Activated CD4-positive, alpha-beta T cell treated with anti-CD3 and anti-CD28 coated beads for 36 hours (primary cell): ENCODE measurements around the gene IL15RA. TPM values are rescaled to one million over a fixed set of nuclear protein-coding genes. Genes with fewer than 3 reads are reported as not detected.
A peak's percentile ranks its signal among the peaks of the same experiment; 100 is the strongest.

Experiments used
- ATAC-seq: fragments of 200-7000 bp; cut with Tn5 transposase; one replicate; pipeline ENCODE4 v1.10.0; 2021; ENCODE audit warnings: mild to moderate bottlenecking, moderate library complexity
- CTCF ChIA-PET: fragments of 350-600 bp; sonication (Branson Sonifier 250); formaldehyde crosslinking; loops from one replicate; lab custom pipeline; 2021; ENCODE audit warnings: antibody characterized with exemption; lab: Charles Lee
- POLR2A ChIA-PET: fragments of 350-600 bp; sonication (Branson Sonifier 250); formaldehyde crosslinking; loops from one replicate; lab custom pipeline; 2021; ENCODE audit warnings: antibody characterized with exemption, inconsistent platforms; lab: Charles Lee
- DNase-seq: peaks from one replicate; pipeline ENCODE4 v3.0.0-alpha.2; 2020
- H3K27ac Mint-ChIP-seq: one replicate; pipeline ENCODE4 v1.8.0; 2021; ENCODE audit warnings: mixed read lengths
- H3K27me3 Mint-ChIP-seq: one replicate; pipeline ENCODE4 v1.8.0; 2021; ENCODE audit warnings: mixed read lengths
- H3K36me3 Mint-ChIP-seq: one replicate; pipeline ENCODE4 v1.8.0; 2021; ENCODE audit warnings: low read depth, mixed read lengths
- H3K4me1 Mint-ChIP-seq: one replicate; pipeline ENCODE4 v1.8.0; 2021; ENCODE audit warnings: mixed read lengths
- H3K4me3 Mint-ChIP-seq: one replicate; pipeline ENCODE4 v1.8.0; 2021; ENCODE audit warnings: mild to moderate bottlenecking, moderate library complexity, mixed read lengths
- H3K9me3 Mint-ChIP-seq: one replicate; pipeline ENCODE4 v1.8.0; 2021; ENCODE audit warnings: low read depth, mixed read lengths
- intact Hi-C, 2 experiments: fragments of 100-400 bp; cut with DNase I in 1 of 2; cut with micrococcal nuclease in 1 of 2; formaldehyde crosslinking; loops; one replicate each; pipeline versions ENCODE4 v1.14.2 to v1.15.1; 2022 to 2024; cut with DNase I, micrococcal nuclease
- total RNA-seq, 2 experiments: library from RNA; stranded (reverse); gene quantifications; one replicate each; pipeline ENCODE4 v1.2.3, GENCODE V29; 2021

IL15RA gene
- total RNA-seq, 2 experiments from 2014 or later: 19.7 to 22.1 TPM

- peaks cover 38% of the 10 kb centered on the region for H3K36me3 Mint-ChIP-seq
- no peak overlapping the region for H3K4me3 Mint-ChIP-seq
- intact Hi-C loops: no loop called here
- no peaks in the 10 kb centered on the region for H3K4me1 Mint-ChIP-seq
- H3K9me3 Mint-ChIP-seq: no peaks in the 10 kb centered on the region
- POLR2A ChIA-PET: no interaction called here
- DNase-seq (no peak), ATAC-seq (no peak)
- no peak overlapping the region for H3K27ac Mint-ChIP-seq
- CTCF ChIA-PET: interaction anchor here (1.1 kb wide), 1 partner anchor 442 kb away, joined by 3 read pairs; no protein-coding TSS in a partner anchor
- H3K27me3 Mint-ChIP-seq: no peaks in the 10 kb centered on the region
These were observed 17.7 kb downstream of the IL15RA start for GRCh38 chr10:5959581-5960069.

- Mint-ChIP-seq H3K4me3 (no peak overlapping the region), H3K36me3 (peaks cover 38% of the 10 kb centered on the region), H3K4me1 (no peaks in the 10 kb centered on the region), H3K27me3 (no peaks in the 10 kb centered on the region), H3K9me3 (no peaks in the 10 kb centered on the region), H3K27ac (no peak overlapping the region)
- no peak for ATAC-seq
- DNase-seq: no peak
- ChIA-PET CTCF (interaction anchor here (1.1 kb wide), 1 partner anchor 443 kb away, joined by 3 read pairs; no protein-coding TSS in a partner anchor), POLR2A (interaction anchor here (0.6 kb wide), 1 partner anchor 377 kb away, joined by 5 read pairs; no protein-coding TSS in a partner anchor)
- intact Hi-C loops: no loop called here
These were observed 18.2 kb downstream of the IL15RA start for GRCh38 chr10:5959142-5959541.

DNA sequence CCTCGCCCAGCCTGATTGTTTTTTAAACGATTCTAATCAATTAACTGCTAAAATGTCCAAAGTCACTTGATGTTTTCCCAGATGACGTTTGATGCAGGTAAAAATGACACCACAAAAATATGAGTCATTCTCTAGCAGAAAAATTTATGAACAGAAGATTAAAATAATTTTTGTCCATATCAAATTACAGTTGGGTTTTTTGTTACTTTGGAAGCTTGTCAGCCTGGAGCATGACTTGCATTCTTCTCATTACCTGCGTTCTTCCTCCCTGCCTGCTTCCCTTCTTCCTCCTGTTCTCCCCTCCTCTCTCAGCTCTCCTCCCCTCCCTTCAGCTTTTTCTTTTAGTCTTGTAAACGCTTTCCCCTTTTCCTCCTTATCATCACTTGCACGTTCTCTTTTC, 18.7 kb downstream of the IL15RA start:
- H3K27me3 Mint-ChIP-seq: no peaks in the 10 kb centered on the region
- no peaks in the 10 kb centered on the region for H3K4me1 Mint-ChIP-seq
- intact Hi-C loops: no loop called here
- H3K27ac Mint-ChIP-seq: no peak overlapping the region
- ATAC-seq (no peak), DNase-seq (no peak)
- ChIA-PET POLR2A (interaction anchor here (0.6 kb wide), 1 partner anchor 378 kb away, joined by 5 read pairs; no protein-coding TSS in a partner anchor), CTCF (interaction anchor here (0.5 to 1.1 kb wide), 2 partner anchors 326 to 443 kb away, joined by 3 read pairs; no protein-coding TSS in a partner anchor)
- H3K4me3 Mint-ChIP-seq: no peak overlapping the region
- no peaks in the 10 kb centered on the region for H3K9me3 Mint-ChIP-seq
- peaks cover 36% of the 10 kb centered on the region for H3K36me3 Mint-ChIP-seq

DNA sequence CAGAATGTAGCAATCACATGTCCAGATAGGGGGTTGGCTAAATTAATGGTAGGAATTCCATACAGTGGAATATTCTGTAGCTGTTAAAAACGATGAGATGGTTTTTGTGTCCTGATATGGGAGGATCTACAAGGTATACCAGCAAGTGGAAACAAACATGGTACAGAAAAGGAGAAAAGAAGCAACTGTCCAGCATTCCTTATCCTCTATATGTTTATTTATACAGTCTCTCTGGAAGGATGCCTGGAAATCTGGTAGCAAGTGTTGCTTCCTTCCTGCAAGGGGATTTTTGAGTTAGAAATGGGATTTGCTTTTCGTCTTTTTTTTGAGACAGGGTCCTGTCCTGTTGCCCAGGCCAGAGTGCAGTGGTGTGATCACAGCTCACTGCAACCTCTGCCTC, 19.3 kb downstream of the IL15RA start:
- POLR2A ChIA-PET: no interaction called here
- Mint-ChIP-seq H3K4me3 (no peak overlapping the region), H3K27ac (no peak overlapping the region), H3K36me3 (peaks cover 34% of the 10 kb centered on the region), H3K27me3 (no peaks in the 10 kb centered on the region), H3K4me1 (no peaks in the 10 kb centered on the region), H3K9me3 (no peaks in the 10 kb centered on the region)
- CTCF ChIA-PET: interaction anchor here (0.5 kb wide), 1 partner anchor 326 kb away, joined by 3 read pairs; no protein-coding TSS in a partner anchor
- intact Hi-C loops: no loop called here
- ATAC-seq (no peak), DNase-seq (no peak)

DNA sequence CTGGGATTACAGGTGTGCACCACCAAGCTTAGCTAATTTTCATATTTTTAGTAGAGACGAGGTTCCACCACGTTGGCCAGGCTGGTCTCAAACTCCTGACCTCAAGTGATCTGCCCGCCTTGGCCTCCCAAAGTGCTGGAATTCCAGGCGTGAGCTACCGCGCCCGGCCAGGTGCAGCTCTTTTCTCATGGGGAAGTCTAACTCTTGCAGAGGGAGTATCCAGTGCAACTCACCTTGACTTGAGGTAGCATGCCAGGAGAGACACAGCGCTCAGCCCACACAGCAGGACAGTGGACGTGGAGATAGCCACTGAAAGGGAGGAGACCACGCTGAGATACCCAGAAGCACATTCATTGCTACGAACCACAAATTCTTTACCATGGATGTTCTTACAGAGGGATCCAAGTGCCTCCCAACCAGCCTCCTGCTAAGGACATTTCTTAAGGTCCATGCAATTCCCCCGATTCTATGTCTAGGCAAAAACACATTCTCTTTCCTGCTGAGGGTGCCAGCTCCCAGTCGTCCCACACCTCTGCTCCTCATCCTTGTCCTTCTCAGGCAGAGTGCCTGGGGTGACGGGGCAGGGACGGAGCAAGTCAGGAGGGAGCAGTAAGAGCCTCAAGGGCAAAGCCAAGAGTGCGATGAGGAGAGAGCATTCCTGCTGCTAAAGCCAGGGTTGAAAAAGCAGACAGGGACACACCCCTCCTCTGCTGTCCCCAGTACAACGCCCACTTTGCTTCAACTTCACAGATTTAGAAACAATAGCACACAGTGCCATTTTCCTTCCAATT, 21.0 kb downstream of the IL15RA start:
- ATAC-seq (no peak), DNase-seq (no peak)
- Mint-ChIP-seq H3K27me3 (no peaks in the 10 kb centered on the region), H3K36me3 (peaks cover 25% of the 10 kb centered on the region), H3K4me1 (no peaks in the 10 kb centered on the region), H3K27ac (no peak overlapping the region), H3K4me3 (no peak overlapping the region), H3K9me3 (no peaks in the 10 kb centered on the region)
- intact Hi-C loops: no loop called here
- ChIA-PET POLR2A (no interaction called here), CTCF (no interaction called here)

DNA sequence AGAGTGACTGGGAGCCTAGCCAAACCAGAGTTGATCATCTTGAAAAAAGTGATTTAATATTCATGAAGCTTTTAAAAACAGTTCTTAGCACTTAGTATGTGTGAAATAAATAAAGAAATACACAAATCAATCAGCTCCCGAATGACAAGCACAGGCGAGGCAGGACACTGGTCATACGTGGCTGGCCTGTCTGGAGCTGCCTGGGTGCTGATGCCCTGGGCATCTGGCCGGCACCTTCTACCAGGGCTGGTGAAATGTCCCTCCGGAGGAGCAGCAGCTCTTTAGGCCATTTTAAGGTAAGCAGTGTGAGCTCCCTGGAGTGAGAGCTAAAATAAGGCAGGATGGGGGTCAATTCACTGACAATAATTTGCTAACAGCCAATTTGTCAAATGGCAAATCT, 23.7 kb downstream of the IL15RA start:
- H3K36me3 Mint-ChIP-seq: peaks cover 9% of the 10 kb centered on the region
- no peaks in the 10 kb centered on the region for H3K9me3 Mint-ChIP-seq
- no peaks in the 10 kb centered on the region for H3K4me1 Mint-ChIP-seq
- H3K27me3 Mint-ChIP-seq: no peaks in the 10 kb centered on the region
- ChIA-PET CTCF (interaction anchor here (0.6 kb wide), 1 partner anchor 509 kb away, joined by 3 read pairs; no protein-coding TSS in a partner anchor), POLR2A (interaction anchor here (0.5 kb wide), 1 partner anchor 37 kb away, joined by 3 read pairs; no protein-coding TSS in a partner anchor)
- no peak overlapping the region for H3K27ac Mint-ChIP-seq
- no peak for DNase-seq
- no peak overlapping the region for H3K4me3 Mint-ChIP-seq
- intact Hi-C loops: no loop called here
- ATAC-seq: no peak

GRCh38 chr10:5952731-5953385, 24.5 kb downstream of the IL15RA start:
- ATAC-seq (no peak), DNase-seq (no peak)
- Mint-ChIP-seq H3K4me1 (no peaks in the 10 kb centered on the region), H3K4me3 (no peak overlapping the region), H3K36me3 (peaks cover 6% of the 10 kb centered on the region), H3K9me3 (no peaks in the 10 kb centered on the region), H3K27ac (no peak overlapping the region), H3K27me3 (no peaks in the 10 kb centered on the region)
- POLR2A ChIA-PET: no interaction called here
- intact Hi-C loops: no loop called here
- CTCF ChIA-PET: interaction anchor here (1.5 kb wide), 1 partner anchor 61 kb away, joined by 3 read pairs; no protein-coding TSS in a partner anchor

DNA sequence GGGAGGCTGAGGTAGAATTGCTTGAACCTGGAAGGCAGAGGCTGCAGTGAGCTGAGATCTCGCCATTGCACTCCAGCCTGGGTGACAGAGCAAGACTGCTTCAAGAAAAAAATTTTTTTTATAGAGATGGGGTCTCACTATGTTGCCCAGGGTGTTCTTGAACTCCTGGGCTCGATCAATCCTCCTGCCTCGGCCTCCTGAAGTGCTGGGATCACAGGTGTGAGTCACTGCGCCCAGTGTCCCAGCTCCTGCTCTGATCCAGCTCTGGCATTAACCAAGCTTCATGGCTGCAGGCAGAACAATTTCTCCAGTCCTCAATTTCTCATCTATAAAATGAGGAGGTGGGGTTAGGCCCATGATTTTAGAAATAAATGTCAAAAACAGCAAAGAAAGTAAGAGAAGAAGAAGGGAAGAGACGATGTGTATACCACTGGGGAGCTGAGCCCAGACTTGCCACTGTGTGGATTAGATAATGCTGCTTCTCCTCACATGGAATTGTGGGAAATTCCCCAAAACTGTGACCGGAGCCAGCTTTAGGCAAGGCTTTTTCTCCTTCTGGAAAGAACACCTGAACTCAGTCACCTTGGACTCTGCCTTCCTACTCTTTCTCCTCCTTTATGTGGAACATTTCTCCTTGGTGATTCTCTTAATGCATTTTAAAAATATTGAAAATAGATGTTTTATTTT, 25.5 kb downstream of the IL15RA start:
- intact Hi-C loops: no loop called here
- H3K27me3 Mint-ChIP-seq: no peaks in the 10 kb centered on the region
- DNase-seq: no peak
- H3K27ac Mint-ChIP-seq: no peak overlapping the region
- ATAC-seq: no peak
- no peaks in the 10 kb centered on the region for H3K9me3 Mint-ChIP-seq
- H3K4me3 Mint-ChIP-seq: no peak overlapping the region
- POLR2A ChIA-PET: no interaction called here
- peaks cover 3% of the 10 kb centered on the region for H3K36me3 Mint-ChIP-seq
- CTCF ChIA-PET: interaction anchor here (0.6 to 1.5 kb wide), 2 partner anchors 62 to 202 kb away, joined by 3 read pairs; no protein-coding TSS in a partner anchor
- H3K4me1 Mint-ChIP-seq: no peaks in the 10 kb centered on the region

DNA sequence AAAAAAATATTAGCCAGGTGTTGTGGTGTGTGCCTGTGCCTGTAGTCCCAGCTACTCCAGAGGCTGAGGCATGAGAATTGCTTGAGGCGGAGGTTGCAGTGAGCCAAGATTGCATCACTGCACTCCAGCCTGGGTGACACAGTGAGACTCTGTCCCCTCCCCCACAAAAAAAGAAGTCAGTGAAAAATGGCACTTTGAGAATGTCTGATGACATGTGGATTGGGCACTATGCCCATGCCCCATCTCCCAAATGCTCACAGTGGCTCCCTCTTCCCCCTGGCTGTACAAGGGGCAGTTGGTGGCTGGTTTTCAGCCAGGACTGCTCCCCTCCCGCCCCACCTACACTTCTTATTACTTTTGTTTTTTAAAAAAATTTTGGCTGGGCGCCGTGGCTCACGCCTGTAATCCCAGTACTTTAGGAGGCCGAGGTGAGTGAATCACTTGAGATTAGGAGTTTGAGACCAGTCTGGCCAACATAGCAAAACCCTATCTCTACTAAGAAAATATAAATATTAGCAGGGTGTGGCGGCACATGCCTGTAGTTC, 26.1 kb downstream of the IL15RA start:
- ChIA-PET POLR2A (no interaction called here), CTCF (interaction anchor here (0.6 to 1.5 kb wide), 3 partner anchors 63 to 203 kb away, joined by 3 to 5 read pairs (median 3); no protein-coding TSS in a partner anchor)
- no peaks in the 10 kb centered on the region for H3K36me3 Mint-ChIP-seq

DNA sequence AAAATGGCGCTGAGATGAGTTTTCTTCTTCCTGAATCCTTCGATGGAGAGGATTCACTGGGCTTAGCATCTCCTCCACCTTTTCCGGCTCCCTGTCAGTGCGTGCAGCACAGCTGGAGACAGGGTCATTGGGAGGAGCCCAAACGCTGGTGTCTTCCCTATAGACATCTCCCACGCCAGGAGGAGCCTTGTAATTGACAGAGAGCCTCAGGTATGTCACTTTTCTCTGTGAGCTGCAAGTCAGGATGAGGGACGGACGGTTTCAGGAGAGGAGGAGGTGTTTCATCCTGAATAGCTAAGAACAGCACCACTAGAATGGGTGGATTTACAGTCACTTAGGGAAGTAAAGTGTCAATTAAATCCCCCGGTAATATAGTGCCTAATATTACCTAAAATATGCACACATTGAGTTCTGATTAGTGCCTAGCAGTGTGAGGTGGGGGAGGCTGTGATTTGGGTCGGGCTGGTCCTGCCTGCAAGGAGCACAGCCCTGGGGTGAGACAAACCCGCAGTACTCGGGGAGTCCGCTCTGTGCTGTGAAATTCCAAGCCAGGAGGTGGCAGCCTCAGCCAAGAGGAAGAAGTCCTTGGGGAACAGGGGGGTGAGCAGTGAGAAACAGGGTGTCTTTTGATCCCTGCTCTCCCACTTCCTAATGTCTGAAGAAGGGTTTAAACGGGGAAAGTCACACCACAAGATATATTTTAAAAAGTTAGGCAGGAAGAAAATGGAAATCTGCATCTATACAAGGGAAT, 28.2 kb downstream of the IL15RA start:
- DNase-seq (peak; percentile 66), ATAC-seq (peak; percentile 79)
- Mint-ChIP-seq H3K4me3 (no peak overlapping the region), H3K27me3 (no peaks in the 10 kb centered on the region), H3K9me3 (no peaks in the 10 kb centered on the region), H3K36me3 (no peaks in the 10 kb centered on the region), H3K27ac (no peak overlapping the region), H3K4me1 (peaks cover 7% of the 10 kb centered on the region)
- intact Hi-C loops: loop anchor here in 1 of 2 experiments (1.0 kb wide), 1 partner anchor 139 kb away; no protein-coding TSS in a partner anchor
- ChIA-PET POLR2A (no interaction called here), CTCF (no interaction called here)

More for the DNA sequence above, 26.1 kb downstream of the IL15RA start:
- DNase-seq (no peak), ATAC-seq (no peak)
- intact Hi-C loops: no loop called here
- Mint-ChIP-seq H3K27ac (no peak overlapping the region), H3K9me3 (no peaks in the 10 kb centered on the region), H3K4me1 (peaks cover under 1% of the 10 kb centered on the region), H3K27me3 (no peaks in the 10 kb centered on the region), H3K4me3 (no peak overlapping the region)
